Suprapubic skin (tissue), 4 donors: Measurements from ENCODE around the gene ZSCAN5C.

Source experiments
- CTCF ChIP-seq, 2 donors: fragments of 200-600 bp in 1 of 2; fragments of 450-650 bp in 1 of 2; sonication (generic) in 1 of 2; IDR thresholded peaks; one replicate each; pipeline ENCODE4 v1.5.1; 2016 to 2019; ENCODE audit warnings: antibody characterized with exemption in 2 of 2, mild to moderate bottlenecking in 1 of 2, moderate library complexity in 1 of 2
- POLR2A ChIP-seq, 2 donors: fragments of 450-650 bp; IDR thresholded peaks; one replicate each; pipeline ENCODE4 v1.6.1; 2017; ENCODE audit warnings: antibody characterized with exemption in 2 of 2, mild to moderate bottlenecking in 2 of 2, moderate library complexity in 2 of 2
- POLR2AphosphoS5 ChIP-seq, 3 donors: sonication (generic); formaldehyde crosslinking; IDR thresholded peaks; one replicate each; pipeline ENCODE4 v1.6.1; 2017; ENCODE audit warnings: antibody characterized with exemption in 3 of 3

- TF ChIP-seq POLR2A (IDR thresholded peaks at IDR 0.05) (no peak), CTCF (IDR thresholded peaks at IDR 0.05) (no peak), POLR2AphosphoS5 (IDR thresholded peaks at IDR 0.05) (no peak)
Measured at GRCh38 chr19:56223481-56223880, 21.4 kb downstream of the ZSCAN5C start.
